IMR-90 (cell line): ENCODE measurements around the gene ZDHHC3. TPM values are rescaled to one million over a fixed set of nuclear protein-coding genes. Genes with fewer than 3 reads are reported as not detected.

ENCODE experiments used
- ATAC-seq: fragments of 200-7000 bp; cut with Tn5 transposase; 2 replicates; pipeline ENCODE4 v1.9.1; 2020; ENCODE audit warnings: low read depth, mild to moderate bottlenecking, moderate library complexity
- BruUV-seq: library from RNA; stranded (reverse); fragments of 400-500 nt; replicated peaks from 2 replicates; lab custom pipeline; 2021; lab: Mats Ljungman, UMichigan
- CTCF ChIA-PET: fragments of 300-600 bp; formaldehyde crosslinking; extraction: SDS; loops from one replicate; lab custom pipeline; 2021; ENCODE audit warnings: antibody characterized with exemption; lab: Yijun Ruan, JAX
- POLR2A ChIA-PET: fragments of 300-600 bp; sonication (Branson Sonifier 250); formaldehyde crosslinking; loops from one replicate; lab custom pipeline; 2022; ENCODE audit warnings: antibody characterized with exemption; ENCODE audit not compliant: unreplicated experiment; lab: Charles Lee
- DNase-seq: peaks from one replicate; pipeline ENCODE4 v3.0.0; 2013
- H2AFZ ChIP-seq: replicated peaks from 2 replicates; pipeline ENCODE3; 2013; ENCODE audit warnings: low read length, mild to moderate bottlenecking; ENCODE audit not compliant: poor library complexity
- H2AK5ac ChIP-seq: 2 replicates; pipeline ENCODE4 v1.6.1; 2013; ENCODE audit warnings: low read depth, low read length, inconsistent platforms
- H2AK9ac ChIP-seq: replicated peaks from 2 replicates; pipeline ENCODE3; 2013; ENCODE audit warnings: mild to moderate bottlenecking, low read depth, low read length, moderate library complexity; ENCODE audit not compliant: poor library complexity
- H2BK120ac ChIP-seq: 2 replicates; pipeline ENCODE4 v1.6.1; 2013; ENCODE audit warnings: low read depth, low read length, inconsistent platforms
- H2BK15ac ChIP-seq: 3 replicates; pipeline ENCODE4 v1.6.1; 2013; ENCODE audit warnings: low read depth, low read length, inconsistent platforms
- H2BK20ac ChIP-seq: 2 replicates; pipeline ENCODE4 v1.6.1; 2013; ENCODE audit warnings: low read depth, mild to moderate bottlenecking, inconsistent platforms, low read length, moderate library complexity
- H2BK5ac ChIP-seq: 2 replicates; pipeline ENCODE4 v1.6.1; 2013; ENCODE audit warnings: mild to moderate bottlenecking, low read depth, low read length, inconsistent platforms; ENCODE audit not compliant: poor library complexity, severe bottlenecking
- H3K14ac ChIP-seq: replicated peaks from 2 replicates; pipeline ENCODE4 v1.6.1; 2013; ENCODE audit warnings: low read depth, low read length, inconsistent platforms
- H3K18ac ChIP-seq: 2 replicates; pipeline ENCODE4 v1.6.1; 2013; ENCODE audit warnings: low read depth, low read length, control low read depth
- H3K23ac ChIP-seq: 2 replicates; pipeline ENCODE4 v1.6.1; 2013; ENCODE audit warnings: low read depth, low read length, inconsistent platforms
- H3K27ac ChIP-seq: 2 replicates; pipeline ENCODE4 v1.5.1; 2013; ENCODE audit warnings: mild to moderate bottlenecking, control low read depth, low read length; ENCODE audit not compliant: insufficient read depth
- H3K27me3 ChIP-seq: 2 replicates; pipeline ENCODE4 v1.6.1; 2013; ENCODE audit warnings: low read length; ENCODE audit not compliant: control insufficient read depth, insufficient read depth
- H3K36me3 ChIP-seq: 2 replicates; pipeline ENCODE4 v1.6.1; 2013; ENCODE audit warnings: low read length, mixed read lengths; ENCODE audit not compliant: control insufficient read depth, insufficient read depth
- H3K4ac ChIP-seq: 2 replicates; pipeline ENCODE4 v1.6.1; 2013; ENCODE audit warnings: low read depth, low read length, inconsistent platforms
- H3K4me1 ChIP-seq: 2 replicates; pipeline ENCODE4 v1.6.1; 2013; ENCODE audit warnings: low read length, mixed read lengths; ENCODE audit not compliant: control insufficient read depth, insufficient read depth
- H3K4me2 ChIP-seq: 2 replicates; pipeline ENCODE4 v1.6.1; 2013; ENCODE audit warnings: low read depth, mild to moderate bottlenecking, control low read depth, low read length, moderate library complexity
- H3K4me3 ChIP-seq: 2 replicates; pipeline ENCODE4 v1.5.1; 2013; ENCODE audit warnings: low read depth, mild to moderate bottlenecking, control low read depth, low read length, moderate library complexity; ENCODE audit not compliant: insufficient read depth
- H3K56ac ChIP-seq: 2 replicates; pipeline ENCODE4 v1.6.1; 2013; ENCODE audit warnings: low read length, inconsistent platforms; ENCODE audit not compliant: insufficient read depth; ENCODE audit errors: extremely low read depth
- H3K79me1 ChIP-seq, 2 experiments: 2 replicates each; pipeline ENCODE4 v1.6.1; 2013; ENCODE audit warnings: low read length in 2 of 2, inconsistent platforms in 1 of 2, low read depth in 1 of 2
- H3K9ac ChIP-seq: 2 replicates; pipeline ENCODE4 v1.6.1; 2013; ENCODE audit warnings: low read depth, low read length, control low read depth
- H3K9me1 ChIP-seq: 2 replicates; pipeline ENCODE4 v1.6.1; 2013; ENCODE audit warnings: low read length, inconsistent platforms; ENCODE audit not compliant: insufficient read depth
- H3K9me3 ChIP-seq: 2 replicates; pipeline ENCODE4 v1.6.1; 2013; ENCODE audit warnings: low read length; ENCODE audit not compliant: control insufficient read depth, insufficient read depth
- H4K20me1 ChIP-seq: 2 replicates; pipeline ENCODE4 v1.6.1; 2013; ENCODE audit warnings: low read length, inconsistent platforms; ENCODE audit not compliant: insufficient read depth
- H4K5ac ChIP-seq: 2 replicates; pipeline ENCODE4 v1.6.1; 2013; ENCODE audit warnings: mild to moderate bottlenecking, low read depth, low read length, control low read depth
- H4K8ac ChIP-seq, 2 experiments: 2 replicates each; pipeline ENCODE4 v1.6.1; 2013; ENCODE audit warnings: low read depth in 2 of 2, low read length in 2 of 2, control low read depth in 1 of 2, inconsistent platforms in 1 of 2
- H4K91ac ChIP-seq: 2 replicates; pipeline ENCODE4 v1.6.1; 2013; ENCODE audit warnings: low read depth, low read length, inconsistent platforms; ENCODE audit not compliant: insufficient read depth
- BHLHE40 ChIP-seq: fragments of 150-350 bp; IDR thresholded peaks from 2 replicates; pipeline ENCODE4 v1.6.1; 2016; ENCODE audit warnings: mild to moderate bottlenecking, low read depth, low read length
- CEBPB ChIP-seq: IDR thresholded peaks from 2 replicates; pipeline ENCODE4 v1.6.1; 2012; ENCODE audit warnings: low read depth, low read length, improper control_type of control experiment
- ELK1 ChIP-seq: fragments of 150-350 bp; IDR thresholded peaks from 2 replicates; pipeline ENCODE4 v1.6.1; 2016; ENCODE audit warnings: low read depth, mild to moderate bottlenecking, low read length, moderate library complexity, borderline replicate concordance
- FOS ChIP-seq: fragments of 150-350 bp; IDR thresholded peaks from 2 replicates; pipeline ENCODE4 v1.6.1; 2016; ENCODE audit warnings: low read depth, low read length
- MAFK ChIP-seq: IDR thresholded peaks from 2 replicates; pipeline ENCODE4 v1.6.1; 2012; ENCODE audit warnings: low read depth, low read length, improper control_type of control experiment
- MAZ ChIP-seq: IDR thresholded peaks from 2 replicates; pipeline ENCODE4 v1.6.1; 2012; ENCODE audit warnings: low read depth, mild to moderate bottlenecking, low read length, improper control_type of control experiment, moderate library complexity, borderline replicate concordance
- NFE2L2 ChIP-seq: fragments of 150-350 bp; IDR thresholded peaks from 2 replicates; pipeline ENCODE4 v1.6.1; 2016; ENCODE audit warnings: low read depth, mild to moderate bottlenecking, low read length
- POLR2A ChIP-seq: IDR thresholded peaks from 2 replicates; pipeline ENCODE4 v1.6.1; 2012; ENCODE audit warnings: mild to moderate bottlenecking, low read depth, low read length
- RAD21 ChIP-seq: IDR thresholded peaks from 2 replicates; pipeline ENCODE4 v1.6.1; 2012; ENCODE audit warnings: low read length, improper control_type of control experiment
- RCOR1 ChIP-seq: IDR thresholded peaks from 2 replicates; pipeline ENCODE4 v1.6.1; 2012; ENCODE audit warnings: mild to moderate bottlenecking, low read length, improper control_type of control experiment; ENCODE audit not compliant: insufficient replicate concordance
- RFX5 ChIP-seq: IDR thresholded peaks from 2 replicates; pipeline ENCODE4 v1.8.0; 2012; ENCODE audit warnings: low read depth, mild to moderate bottlenecking, low read length, moderate library complexity
- SMC3 ChIP-seq: fragments of 150-350 bp; IDR thresholded peaks from 2 replicates; pipeline ENCODE4 v1.6.1; 2016; ENCODE audit warnings: low read depth, mild to moderate bottlenecking, antibody characterized with exemption, low read length, moderate library complexity
- WGBS, 2 experiments: methylation state at CpG; one replicate each; pipeline versions ENCODE4 v1.1.5 to v1.1.7; 2013; ENCODE audit warnings: missing lambda C conversion rate in 2 of 2; ENCODE audit not compliant: insufficient read length in 1 of 2; ENCODE audit errors: extremely low coverage in 2 of 2; 5-methylcytosine and 5-hydroxymethylcytosine counted together
- dilution Hi-C: fragments of 300-500 bp; cut with HindIII; formaldehyde crosslinking; loops from one replicate; pipeline ENCODE4 v1.14.3; 2018; ENCODE audit warnings: low sequenced_read_pairs; ENCODE audit not compliant: unreplicated experiment
- in situ Hi-C: fragments of 300-500 bp; cut with MboI; formaldehyde crosslinking; loops from 3 replicates; pipeline ENCODE4 v1.14.3; 2019; ENCODE audit warnings: low sequenced_read_pairs, inconsistent platforms, mixed read lengths
- intact Hi-C: fragments of 100-400 bp; cut with micrococcal nuclease; formaldehyde crosslinking; loops from 2 replicates; pipeline ENCODE4 v1.10.0; 2022
- polyA plus RNA-seq, 3 experiments: library from polyadenylated mRNA; depleted of rRNA; stranded (reverse); fragments of >200 nt; gene quantifications; 2 replicates each; pipeline ENCODE4 v1.2.3, GENCODE V29; 2012; ENCODE audit warnings: low replicate concordance in 1 of 3
- total RNA-seq: library from RNA; depleted of rRNA; stranded (reverse); fragments of >200 nt; gene quantifications from 2 replicates; pipeline ENCODE4 v1.2.3, GENCODE V29; 2012
- TF ChIP-seq, protein P1 (sequence below): conservative IDR thresholded peaks from 2 replicates; pipeline ENCODE4 v1.5.1; 2012; ENCODE audit warnings: mild to moderate bottlenecking, low read depth, low read length, improper control_type of control experiment
- TF ChIP-seq, protein P2 (sequence below): fragments of 150-350 bp; IDR thresholded peaks from 2 replicates; pipeline ENCODE4 v1.6.1; 2017; ENCODE audit warnings: mild to moderate bottlenecking, antibody characterized with exemption, low read length, low read depth

Gene ZDHHC3
- total and polyA plus RNA-seq, 2 of the 4 experiments (the other 2 are of a cell fraction) = 57.7 to 59.6 TPM

DNA sequence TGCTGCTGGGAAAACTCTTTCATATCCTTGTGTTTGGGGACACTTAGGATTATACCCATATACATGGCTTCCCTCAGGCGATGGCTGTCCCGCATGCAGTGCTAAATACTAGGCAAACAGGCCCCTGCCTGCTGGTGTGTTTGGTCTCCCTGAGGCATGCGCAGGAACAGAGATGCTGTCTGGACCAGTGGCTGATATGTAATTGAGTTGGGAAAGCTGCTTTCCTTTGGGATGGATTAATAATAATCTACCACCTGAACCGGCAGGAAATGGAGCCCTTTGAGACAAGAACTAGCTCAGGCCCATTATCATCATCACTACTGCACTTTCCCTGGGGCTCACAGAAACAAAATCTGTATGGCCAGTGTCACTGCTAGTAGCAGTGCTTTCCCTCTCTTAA lies 18.0 kb downstream of the ZDHHC3 start:
- POLR2A ChIA-PET = no interaction called here
- Histone ChIP-seq H3K14ac (no peak overlapping the region), H3K9me3 (no peaks in the 10 kb centered on the region), H3K27me3 (no peaks in the 10 kb centered on the region), H2AK5ac (no peak overlapping the region), H3K56ac (no peak overlapping the region), H2BK5ac (no peak overlapping the region), H3K18ac (no peak overlapping the region), H2BK20ac (no peak overlapping the region), H2AFZ (no peak overlapping the region), H3K23ac (no peak overlapping the region), H3K36me3 (peaks cover 23% of the 10 kb centered on the region), H3K9ac (no peak overlapping the region), H2BK15ac (no peak overlapping the region), H3K4me3 (no peak overlapping the region), H3K27ac (no peak overlapping the region), H3K79me1 (peaks cover 28 to 92% of the 10 kb centered on the region in 2 experiments), H4K20me1 (peaks cover 54% of the 10 kb centered on the region), H3K4me1 (peaks cover 10% of the 10 kb centered on the region), H2AK9ac (no peak overlapping the region), H4K5ac (no peak overlapping the region), H3K9me1 (peaks cover 33% of the 10 kb centered on the region), H3K4me2 (no peak overlapping the region), H3K4ac (no peak overlapping the region), H2BK120ac (no peak overlapping the region), H4K8ac (no peak overlapping the region), H4K91ac (no peak overlapping the region)
- TF ChIP-seq SMC3 (no peak), BHLHE40 (no peak), NFE2L2 (no peak), RFX5 (no peak), POLR2A (no peak), ELK1 (no peak), MAZ (no peak), CEBPB (no peak), RCOR1 (no peak), MAFK (no peak), RAD21 (no peak), FOS (no peak)
- TF ChIP-seq, protein P1, sequence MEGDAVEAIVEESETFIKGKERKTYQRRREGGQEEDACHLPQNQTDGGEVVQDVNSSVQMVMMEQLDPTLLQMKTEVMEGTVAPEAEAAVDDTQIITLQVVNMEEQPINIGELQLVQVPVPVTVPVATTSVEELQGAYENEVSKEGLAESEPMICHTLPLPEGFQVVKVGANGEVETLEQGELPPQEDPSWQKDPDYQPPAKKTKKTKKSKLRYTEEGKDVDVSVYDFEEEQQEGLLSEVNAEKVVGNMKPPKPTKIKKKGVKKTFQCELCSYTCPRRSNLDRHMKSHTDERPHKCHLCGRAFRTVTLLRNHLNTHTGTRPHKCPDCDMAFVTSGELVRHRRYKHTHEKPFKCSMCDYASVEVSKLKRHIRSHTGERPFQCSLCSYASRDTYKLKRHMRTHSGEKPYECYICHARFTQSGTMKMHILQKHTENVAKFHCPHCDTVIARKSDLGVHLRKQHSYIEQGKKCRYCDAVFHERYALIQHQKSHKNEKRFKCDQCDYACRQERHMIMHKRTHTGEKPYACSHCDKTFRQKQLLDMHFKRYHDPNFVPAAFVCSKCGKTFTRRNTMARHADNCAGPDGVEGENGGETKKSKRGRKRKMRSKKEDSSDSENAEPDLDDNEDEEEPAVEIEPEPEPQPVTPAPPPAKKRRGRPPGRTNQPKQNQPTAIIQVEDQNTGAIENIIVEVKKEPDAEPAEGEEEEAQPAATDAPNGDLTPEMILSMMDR = no peak
- TF ChIP-seq, protein P2, sequence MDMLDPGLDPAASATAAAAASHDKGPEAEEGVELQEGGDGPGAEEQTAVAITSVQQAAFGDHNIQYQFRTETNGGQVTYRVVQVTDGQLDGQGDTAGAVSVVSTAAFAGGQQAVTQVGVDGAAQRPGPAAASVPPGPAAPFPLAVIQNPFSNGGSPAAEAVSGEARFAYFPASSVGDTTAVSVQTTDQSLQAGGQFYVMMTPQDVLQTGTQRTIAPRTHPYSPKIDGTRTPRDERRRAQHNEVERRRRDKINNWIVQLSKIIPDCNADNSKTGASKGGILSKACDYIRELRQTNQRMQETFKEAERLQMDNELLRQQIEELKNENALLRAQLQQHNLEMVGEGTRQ = no peak
- ATAC-seq (no peak), DNase-seq (no peak)
- no TSS peak for BruUV-seq
- dilution Hi-C loops (no loop called here), intact Hi-C loops (no loop called here), in situ Hi-C loops (no loop called here)
- CTCF ChIA-PET = no interaction called here
- no CpG with 5 or more reads among the region's 4 CpGs for WGBS, 2 experiments
